Measurements from ENCODE around the gene NHLH2. TPM values are rescaled to one million over a fixed set of nuclear protein-coding genes. Genes with fewer than 3 reads are reported as not detected.

The NHLH2 gene
- total RNA-seq, 1 experiment from 2014 or later: 1.2 TPM

GRCh38 chr1:115827452-115828044, 13.4 kb downstream of the NHLH2 start:
- no peak overlapping the region for H3K27ac Mint-ChIP-seq
- H2BK12ac ChIP-seq (ENCODE audit: insufficient read length, low read depth, low read length): no peak overlapping the region
- no peak overlapping the region for H2AFZ ChIP-seq (ENCODE audit: low read length)
- no peak overlapping the region for H4K5ac ChIP-seq (ENCODE audit: insufficient read length, low read depth, low read length)
- H3K27ac ChIP-seq (ENCODE audit: insufficient read length, low read depth, low read length): no peak overlapping the region
- H3K4me1 Mint-ChIP-seq: peaks cover 26 to 34% of the 10 kb centered on the region in 2 experiments
- H3K27me3 Mint-ChIP-seq (ENCODE audit: low read depth): peaks cover 30% of the 10 kb centered on the region
- peaks cover 9% of the 10 kb centered on the region for H3K23me2 ChIP-seq (ENCODE audit: insufficient read length, low read depth, low read length, poor library complexity, severe bottlenecking)
- H2BK120ac ChIP-seq (ENCODE audit: low read depth, low read length, poor library complexity, severe bottlenecking): no peak overlapping the region
- no peak overlapping the region for H3K23ac ChIP-seq (ENCODE audit: insufficient read length, low read depth, low read length)
- no peaks in the 10 kb centered on the region for H3K9me3 ChIP-seq (ENCODE audit: control insufficient read depth, low read depth, low read length)
- H4K8ac ChIP-seq (replicated peaks; ENCODE audit: insufficient read length, low read depth, low read length): no peak overlapping the region
- TF ChIP-seq CTCF (conservative IDR thresholded peaks at IDR 0.05): no peak
- peak overlapping the region; percentile 73 for H3K4me2 ChIP-seq (ENCODE audit: insufficient read depth, insufficient read length, low read length)
- H3K56ac ChIP-seq (ENCODE audit: insufficient read length, low read depth, low read length): no peak overlapping the region
- H2BK5ac ChIP-seq (ENCODE audit: insufficient read length, low read length): no peak overlapping the region
- no peak overlapping the region for H3K18ac ChIP-seq (ENCODE audit: insufficient read length, low read depth, low read length)
- H3K27me3 ChIP-seq (ENCODE audit: insufficient read depth, low read length): no peaks in the 10 kb centered on the region; the same call in 1 of the 2 replicates
- no peak overlapping the region for H3K4ac ChIP-seq (ENCODE audit: low read depth, low read length)
- DNase-seq: no peak
- no peaks in the 10 kb centered on the region for H4K20me1 ChIP-seq (ENCODE audit: control insufficient read depth, insufficient read depth, insufficient read length)
- WGBS (ENCODE audit: extremely low coverage, insufficient read length, low lambda C conversion rate): no CpG with 5 or more reads among the region's 7 CpGs
- no peaks in the 10 kb centered on the region; the same call in 1 of the 2 replicates for H3K4me1 ChIP-seq (ENCODE audit: insufficient read depth, low read length)
- H2BK15ac ChIP-seq (ENCODE audit: low read depth, low read length): no peak overlapping the region
- no peaks in the 10 kb centered on the region for H3K79me1 ChIP-seq (ENCODE audit: insufficient read depth, low read depth, low read length, poor library complexity, severe bottlenecking)
- H2BK20ac ChIP-seq (ENCODE audit: low read depth, low read length, poor library complexity, severe bottlenecking): no peak overlapping the region
- H3K9me3 Mint-ChIP-seq: no peaks in the 10 kb centered on the region; a peak in 1 of 5 replicates
- no peaks in the 10 kb centered on the region for H3K36me3 Mint-ChIP-seq (ENCODE audit: insufficient read depth in 1 of 3, low read depth in 3 of 3)
- no peak overlapping the region for H3K14ac ChIP-seq (ENCODE audit: insufficient read depth, low read length)
- no peak overlapping the region for H3K9ac ChIP-seq (ENCODE audit: extremely low read depth, insufficient read length, low read length)
- H3T11ph ChIP-seq (ENCODE audit: low read length): no peak overlapping the region
- H4K91ac ChIP-seq (ENCODE audit: insufficient read length, low read depth, low read length): no peak overlapping the region
- no peak overlapping the region for H2AK5ac ChIP-seq (ENCODE audit: insufficient read length, low read length)
- H3K4me3 Mint-ChIP-seq: peak overlapping the region; percentile 75 to 87
- H3K79me2 ChIP-seq (ENCODE audit: insufficient read depth, low read length): no peaks in the 10 kb centered on the region
